Epidermal melanocyte (primary cell): ENCODE data around the gene PTPN6.

Experiments
- DNase-seq: peaks from one replicate; pipeline ENCODE4 v3.0.0; 2011; ENCODE audit warnings: low spot score; ENCODE audit not compliant: insufficient read length

PTPN6 gene

GRCh38 chr12:6968426-6968825 lies 17.3 kb downstream of the PTPN6 start:
- DNase-seq: no peak

GRCh38 chr12:6970096-6970527 lies 19.0 kb downstream of the PTPN6 start:
- DNase-seq: no peak

GRCh38 chr12:6974180-6974579 lies 23.0 kb downstream of the PTPN6 start:
- no peak for DNase-seq

GRCh38 chr12:6975297-6976032 lies 24.3 kb downstream of the PTPN6 start:
- no peak for DNase-seq

- DNase-seq: no peak
Observed at GRCh38 chr12:6977653-6978052, 26.5 kb downstream of the PTPN6 start.

GRCh38 chr12:6978188-6978587 lies 27.0 kb downstream of the PTPN6 start:
- DNase-seq: no peak

- no peak for DNase-seq
Observed at GRCh38 chr12:6978611-6979011, 27.5 kb downstream of the PTPN6 start.

- no peak for DNase-seq
Observed at GRCh38 chr12:6979021-6979420, 27.9 kb downstream of the PTPN6 start.

GRCh38 chr12:6979453-6979852 lies 28.3 kb downstream of the PTPN6 start:
- no peak for DNase-seq

GRCh38 chr12:6980075-6980474 lies 28.9 kb downstream of the PTPN6 start:
- DNase-seq: no peak

GRCh38 chr12:6980740-6981139 lies 29.6 kb downstream of the PTPN6 start:
- no peak for DNase-seq

GRCh38 chr12:6981152-6982052 lies 30.2 kb downstream of the PTPN6 start:
- DNase-seq: no peak

GRCh38 chr12:6982532-6982931 lies 31.4 kb downstream of the PTPN6 start:
- DNase-seq: no peak

- no peak for DNase-seq
Observed at GRCh38 chr12:6987956-6988553, 36.9 kb downstream of the PTPN6 start.

- DNase-seq: peak; percentile 26
Observed at GRCh38 chr12:6996040-6996441, 44.9 kb downstream of the PTPN6 start.

GRCh38 chr12:6998715-6999451 lies 47.7 kb downstream of the PTPN6 start:
- DNase-seq: no peak

- no peak for DNase-seq
Observed at GRCh38 chr12:7001921-7002591, 50.9 kb downstream of the PTPN6 start.

GRCh38 chr12:7004287-7004803 lies 53.2 kb downstream of the PTPN6 start:
- no peak for DNase-seq

GRCh38 chr12:7004840-7005239 lies 53.7 kb downstream of the PTPN6 start:
- no peak for DNase-seq

GRCh38 chr12:7005311-7005710 lies 54.2 kb downstream of the PTPN6 start:
- no peak for DNase-seq

GRCh38 chr12:7006639-7007038 lies 55.5 kb downstream of the PTPN6 start:
- DNase-seq: no peak
